Astrocyte of the hippocampus (primary cell): ENCODE data around the gene SKIC3.
A peak's percentile ranks its signal among the peaks of the same experiment; 100 is the strongest.

Source experiments
- DNase-seq: peaks from one replicate; pipeline ENCODE4 v3.0.0; 2011; ENCODE audit warnings: low read depth, low spot score

The SKIC3 gene

GRCh38 chr5:95531491-95531890 lies 23.3 kb downstream of the SKIC3 start:
- no peak for DNase-seq

- peak; percentile 37 for DNase-seq
Measured at GRCh38 chr5:95530416-95530815, 24.4 kb downstream of the SKIC3 start.

- no peak for DNase-seq
Measured at GRCh38 chr5:95528565-95528964, 26.2 kb downstream of the SKIC3 start.

GRCh38 chr5:95526871-95527270 lies 27.9 kb downstream of the SKIC3 start:
- DNase-seq: no peak

GRCh38 chr5:95524423-95524822 lies 30.4 kb downstream of the SKIC3 start:
- DNase-seq: no peak

GRCh38 chr5:95520206-95520605 lies 34.6 kb downstream of the SKIC3 start:
- DNase-seq: no peak

- no peak for DNase-seq
Measured at GRCh38 chr5:95519681-95520080, 35.1 kb downstream of the SKIC3 start.

GRCh38 chr5:95519151-95519550 lies 35.6 kb downstream of the SKIC3 start:
- no peak for DNase-seq

- DNase-seq: no peak
Measured at GRCh38 chr5:95518417-95518816, 36.4 kb downstream of the SKIC3 start.

- DNase-seq: no peak
Measured at GRCh38 chr5:95511606-95512005, 43.2 kb downstream of the SKIC3 start.

GRCh38 chr5:95508550-95508949 lies 46.2 kb downstream of the SKIC3 start:
- DNase-seq: no peak
